ENCODE data around the gene GLIS1.

GLIS1 gene

GRCh38 chr1:53490351-53490750 lies 248.6 kb downstream of the GLIS1 start:
- Histone ChIP-seq H2AFZ (ENCODE audit: low read depth, low read length) (no peak overlapping the region), H3K79me2 (ENCODE audit: insufficient read depth, low read length) (no peaks in the 10 kb centered on the region), H3K4me3 (ENCODE audit: low read depth in 1 of 2, low read length in 2 of 2) (no peak overlapping the region), H3K27ac (ENCODE audit: low read length) (no peak overlapping the region), H3K9ac (ENCODE audit: low read depth, low read length) (no peak overlapping the region), H3K4me1 (ENCODE audit: insufficient read depth, low read length) (no peaks in the 10 kb centered on the region), H3K36me3 (ENCODE audit: insufficient read depth, low read length) (no peaks in the 10 kb centered on the region), H4K20me1 (ENCODE audit: insufficient read depth, low read length) (no peaks in the 10 kb centered on the region), H3K4me2 (ENCODE audit: insufficient read depth, low read length) (no peak overlapping the region), H3K9me3 (ENCODE audit: insufficient read depth, low read length, severe bottlenecking) (no peaks in the 10 kb centered on the region), H3K27me3 (ENCODE audit: insufficient read depth, low read length, poor library complexity) (peaks cover 4% of the 10 kb centered on the region)
- TF ChIP-seq CTCF (IDR thresholded peaks at IDR 0.05; ENCODE audit: borderline replicate concordance, extremely low read depth, low read length, poor library complexity, severe bottlenecking) (no peak), EZH2 (IDR thresholded peaks at IDR 0.05; ENCODE audit: borderline replicate concordance, low read depth, low read length, severe bottlenecking) (no peak)
- ATAC-seq (ENCODE audit: insufficient read depth, low read depth), result no peak
- DNase-seq, result no peak

GRCh38 chr1:53486395-53487026 lies 252.5 kb downstream of the GLIS1 start:
- Histone ChIP-seq H3K4me1 (ENCODE audit: insufficient read depth, low read length) (no peaks in the 10 kb centered on the region), H3K27ac (ENCODE audit: low read length) (no peak overlapping the region), H3K4me2 (ENCODE audit: insufficient read depth, low read length) (no peak overlapping the region), H3K4me3 (ENCODE audit: low read depth in 1 of 2, low read length in 2 of 2) (no peak overlapping the region), H3K27me3 (ENCODE audit: insufficient read depth, low read length, poor library complexity) (peaks cover 7% of the 10 kb centered on the region), H3K79me2 (ENCODE audit: insufficient read depth, low read length) (no peaks in the 10 kb centered on the region), H2AFZ (ENCODE audit: low read depth, low read length) (no peak overlapping the region), H4K20me1 (ENCODE audit: insufficient read depth, low read length) (no peaks in the 10 kb centered on the region), H3K9me3 (ENCODE audit: insufficient read depth, low read length, severe bottlenecking) (no peaks in the 10 kb centered on the region), H3K9ac (ENCODE audit: low read depth, low read length) (no peak overlapping the region), H3K36me3 (ENCODE audit: insufficient read depth, low read length) (no peaks in the 10 kb centered on the region)
- DNase-seq (no peak), ATAC-seq (ENCODE audit: insufficient read depth, low read depth) (no peak)
- TF ChIP-seq CTCF (IDR thresholded peaks at IDR 0.05; ENCODE audit: borderline replicate concordance, extremely low read depth, low read length, poor library complexity, severe bottlenecking) (no peak), EZH2 (IDR thresholded peaks at IDR 0.05; ENCODE audit: borderline replicate concordance, low read depth, low read length, severe bottlenecking) (no peak)

- Histone ChIP-seq H3K4me3 (ENCODE audit: low read depth in 1 of 2, low read length in 2 of 2) (no peak overlapping the region), H3K9me3 (ENCODE audit: insufficient read depth, low read length, severe bottlenecking) (no peaks in the 10 kb centered on the region), H3K4me1 (ENCODE audit: insufficient read depth, low read length) (no peaks in the 10 kb centered on the region), H2AFZ (ENCODE audit: low read depth, low read length) (no peak overlapping the region), H3K36me3 (ENCODE audit: insufficient read depth, low read length) (no peaks in the 10 kb centered on the region), H3K27ac (ENCODE audit: low read length) (no peak overlapping the region), H3K27me3 (ENCODE audit: insufficient read depth, low read length, poor library complexity) (peaks cover 7% of the 10 kb centered on the region), H3K4me2 (ENCODE audit: insufficient read depth, low read length) (no peak overlapping the region), H3K9ac (ENCODE audit: low read depth, low read length) (no peak overlapping the region), H4K20me1 (ENCODE audit: insufficient read depth, low read length) (no peaks in the 10 kb centered on the region), H3K79me2 (ENCODE audit: insufficient read depth, low read length) (no peaks in the 10 kb centered on the region)
- peak; percentile 94 for ATAC-seq (ENCODE audit: insufficient read depth, low read depth)
- TF ChIP-seq CTCF (IDR thresholded peaks at IDR 0.05; ENCODE audit: borderline replicate concordance, extremely low read depth, low read length, poor library complexity, severe bottlenecking) (peak; percentile 91), EZH2 (IDR thresholded peaks at IDR 0.05; ENCODE audit: borderline replicate concordance, low read depth, low read length, severe bottlenecking) (no peak)
- DNase-seq, result peak; percentile 70
Observed at GRCh38 chr1:53485478-53486394, 253.2 kb downstream of the GLIS1 start.

Data from DND-41 (cell line).